Sciatic nerve (tissue), 1 donor: ENCODE measurements around the gene SUGCT. TPM values are rescaled to one million over a fixed set of nuclear protein-coding genes. Genes with fewer than 3 reads are reported as not detected.

ENCODE experiments used
- total RNA-seq: library from RNA; stranded (reverse); fragmentation: NEBNext Ultra II Directional; extraction: Animal tissue kit (Norgen Biotek cat#: 25700); gene quantifications from one replicate; pipeline ENCODE4 v1.2.1, GENCODE V29; 2021
- donor health status: DM: no; HTN: no; CAD: no.

SUGCT gene
- total RNA-seq, 1 donor from 2014 or later, result 7.2 TPM

Other genes with a start within 250 kb of the SUGCT start
- 77.7 TPM for gene CDK13, start 184.7 kb upstream of the SUGCT start, total RNA-seq
- gene MPLKIP, start 383 bp upstream of the SUGCT start, total RNA-seq, result 26.2 TPM